ENCODE data around the gene SH3BP1. TPM values are rescaled to one million over a fixed set of nuclear protein-coding genes. Genes with fewer than 3 reads are reported as not detected.
A peak's percentile ranks its signal among the peaks of the same experiment; 100 is the strongest.

The SH3BP1 gene
- total and polyA plus RNA-seq, 4 experiments from 2014 or later = 17.6 to 89.2 (median 57.1) TPM

DNA sequence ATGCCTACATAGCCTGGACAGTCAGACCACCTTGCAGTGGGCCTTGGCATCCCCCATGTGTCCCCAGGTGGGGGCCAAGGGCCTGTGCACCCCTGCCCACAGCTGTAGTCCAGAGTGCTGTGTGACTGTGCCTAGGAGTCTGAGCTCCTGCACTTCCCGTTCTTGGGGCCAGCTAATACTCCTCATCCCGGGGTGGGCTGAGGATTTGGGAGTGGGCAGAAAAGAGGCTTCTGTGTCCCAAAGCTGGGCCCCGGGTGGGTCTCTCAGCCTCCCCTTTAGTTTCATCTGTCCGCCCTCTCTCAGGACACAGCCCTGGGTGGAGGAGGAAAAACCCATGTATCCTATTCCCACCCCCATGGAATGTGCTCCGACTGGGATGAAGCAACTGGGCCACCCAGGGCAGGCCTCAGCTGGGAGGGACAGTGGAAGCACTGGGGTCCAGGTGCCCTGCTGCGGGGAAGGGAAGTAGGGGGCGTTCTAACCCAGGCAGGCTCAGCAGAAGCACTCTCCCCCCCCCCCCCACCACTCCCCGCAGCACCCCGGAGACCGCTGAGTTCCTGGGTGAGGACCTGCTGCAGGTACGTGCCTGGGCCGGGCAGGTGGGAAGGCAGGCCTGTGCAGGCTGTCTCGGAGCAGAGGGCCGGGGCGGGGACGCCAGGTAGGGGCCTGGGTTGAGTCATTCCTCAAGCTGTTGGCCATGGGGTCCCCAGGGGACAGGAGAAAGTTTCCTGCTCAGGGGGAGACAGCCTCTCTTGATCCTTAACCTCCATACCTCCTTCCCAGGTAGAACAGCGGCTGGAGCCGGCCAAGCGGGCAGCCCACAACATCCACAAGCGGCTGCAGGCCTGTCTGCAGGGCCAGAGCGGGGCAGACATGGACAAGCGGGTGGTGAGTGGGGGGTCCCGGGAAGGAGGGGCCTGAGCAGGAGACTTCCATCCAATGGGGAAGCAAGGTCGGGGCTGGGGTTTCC, 1.4 kb downstream of the SH3BP1 start:
- Mint-ChIP-seq H3K27ac (peak overlapping the region; percentile 86 to 97 (median 91)), H3K27me3 (no peaks in the 10 kb centered on the region), H3K36me3 (peaks cover 16 to 46% of the 10 kb centered on the region in 2 donors), H3K9me3 (no peaks in the 10 kb centered on the region), H3K4me3 (peak overlapping the region; percentile 90 to 100 (median 94)), H3K4me1 (peaks cover 35 to 74% (median 54%) of the 10 kb centered on the region in 4 donors)
- H3K36me3 ChIP-seq (ENCODE audit: insufficient read depth, low read length) = peaks cover 41% of the 10 kb centered on the region
- H3K27me3 ChIP-seq (ENCODE audit: insufficient read depth, low read length) = no peaks in the 10 kb centered on the region
- no peaks in the 10 kb centered on the region for H3K9me3 ChIP-seq (ENCODE audit: control insufficient read depth in 1 of 2, low read length in 2 of 2)
- peak overlapping the region; percentile 75 to 84 for H3K4me3 ChIP-seq (ENCODE audit: low read length in 2 of 2)
- peak overlapping the region; percentile 64 for H3K27ac ChIP-seq (ENCODE audit: low read depth, low read length)
- POLR2A ChIA-PET (ENCODE audit: partially characterized antibody) = interaction anchor here (0.8 to 12.1 kb wide), 10 partner anchors 9 to 49 kb away, joined by 3 to 247 read pairs (median 8); partner anchors contain the start of genes GGA1, LGALS1 and PDXP
- CTCF ChIA-PET (ENCODE audit: partially characterized antibody) = interaction anchor here (7.3 to 20.3 kb wide), 4 partner anchors 14 to 39 kb away, joined by 114 to 558 read pairs (median 357); partner anchors contain the start of genes GGA1, LGALS1, NOL12 and PDXP
- intact Hi-C loops (cut with micrococcal nuclease) = no loop called here
- H3K4me1 ChIP-seq (ENCODE audit: insufficient read depth, low read length) = peaks cover 69% of the 10 kb centered on the region
- DNase-seq = peak in 2 of 5 donors; percentile 24 to 50

- ChIA-PET POLR2A (ENCODE audit: partially characterized antibody) (interaction anchor here (1.0 to 12.1 kb wide), 7 partner anchors 9 to 32 kb away, joined by 3 to 247 read pairs (median 94); partner anchors contain the start of genes GGA1, LGALS1 and PDXP), CTCF (ENCODE audit: partially characterized antibody) (interaction anchor here (0.9 to 20.3 kb wide), 6 partner anchors 9 to 50 kb away, joined by 3 to 558 read pairs (median 168); partner anchors contain the start of genes GGA1, LGALS1, NOL12 and PDXP)
- peaks cover 30 to 67% (median 48%) of the 10 kb centered on the region in 4 donors for H3K4me1 Mint-ChIP-seq
- Histone ChIP-seq H3K27ac (ENCODE audit: low read depth, low read length) (peak overlapping the region; percentile 64), H3K27me3 (ENCODE audit: insufficient read depth, low read length) (no peaks in the 10 kb centered on the region), H3K4me1 (ENCODE audit: insufficient read depth, low read length) (peaks cover 62% of the 10 kb centered on the region), H3K9me3 (ENCODE audit: control insufficient read depth in 1 of 2, low read length in 2 of 2) (no peaks in the 10 kb centered on the region), H3K36me3 (ENCODE audit: insufficient read depth, low read length) (peaks cover 47% of the 10 kb centered on the region), H3K4me3 (ENCODE audit: low read length in 2 of 2) (peak overlapping the region; percentile 3 to 75)
- no peaks in the 10 kb centered on the region for H3K9me3 Mint-ChIP-seq
- intact Hi-C loops (cut with micrococcal nuclease) = no loop called here
- peak overlapping the region; percentile 29 to 91 (median 61) for H3K27ac Mint-ChIP-seq
- H3K4me3 Mint-ChIP-seq = peak overlapping the region; percentile 48 to 100 (median 90)
- DNase-seq = no peak
- H3K36me3 Mint-ChIP-seq = peaks cover 16 to 48% of the 10 kb centered on the region in 2 donors
- H3K27me3 Mint-ChIP-seq = no peaks in the 10 kb centered on the region
Measured at GRCh38 chr22:37641561-37641949, 2.1 kb downstream of the SH3BP1 start.

DNA sequence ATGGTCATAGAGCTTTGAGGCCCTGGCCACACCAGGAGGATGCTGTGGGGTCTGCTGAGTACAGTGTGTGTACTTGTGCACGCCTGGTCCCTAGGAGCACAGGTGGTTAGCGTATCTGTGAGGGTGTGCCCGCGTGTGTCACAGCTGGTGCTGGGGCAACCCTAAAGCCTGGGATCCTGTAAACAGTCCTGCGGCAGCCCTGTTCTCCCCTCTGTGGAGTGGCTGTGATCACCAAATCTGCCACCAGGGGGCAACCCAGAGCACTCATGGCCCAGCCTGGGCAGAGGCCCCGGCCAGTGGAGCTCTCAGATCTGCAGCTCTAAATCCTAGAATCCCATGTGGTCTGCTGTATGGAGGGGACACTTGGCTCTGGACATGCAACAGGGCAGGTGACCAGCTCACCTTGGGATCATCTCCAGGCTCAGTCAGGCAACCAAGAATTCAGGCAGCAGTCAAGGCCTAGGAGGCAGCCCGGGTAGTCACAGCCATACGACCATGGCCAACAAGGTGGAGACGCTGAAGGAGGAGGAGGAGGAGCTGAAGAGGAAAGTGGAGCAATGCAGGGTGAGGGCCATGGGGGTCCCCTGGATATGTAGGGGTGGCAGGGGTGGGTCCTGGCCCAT, 3.9 kb downstream of the SH3BP1 start:
- H3K27me3 Mint-ChIP-seq = no peaks in the 10 kb centered on the region
- H3K36me3 Mint-ChIP-seq = peaks cover 22 to 53% of the 10 kb centered on the region in 2 donors
- H3K4me1 Mint-ChIP-seq = peaks cover 16 to 49% (median 32%) of the 10 kb centered on the region in 4 donors

GRCh38 chr22:37647317-37647716, 7.8 kb downstream of the SH3BP1 start:
- peaks cover 16% of the 10 kb centered on the region for H3K4me1 ChIP-seq (ENCODE audit: insufficient read depth, low read length)
- H3K4me3 Mint-ChIP-seq = no peak overlapping the region
- intact Hi-C loops (cut with micrococcal nuclease) = no loop called here
- no peak overlapping the region for H3K4me3 ChIP-seq (ENCODE audit: low read length in 2 of 2)
- H3K27ac ChIP-seq (ENCODE audit: low read depth, low read length) = no peak overlapping the region
- H3K27me3 Mint-ChIP-seq = no peaks in the 10 kb centered on the region
- ChIA-PET POLR2A (ENCODE audit: partially characterized antibody) (interaction anchor here (0.8 to 4.5 kb wide), 4 partner anchors 12 to 40 kb away, joined by 3 to 27 read pairs (median 3); partner anchors contain the start of genes LGALS1 and PDXP), CTCF (ENCODE audit: partially characterized antibody) (interaction anchor here (0.9 to 20.3 kb wide), 4 partner anchors 11 to 34 kb away, joined by 4 to 493 read pairs (median 112); partner anchors contain the start of gene PDXP)
- H3K9me3 Mint-ChIP-seq = no peaks in the 10 kb centered on the region
- no peak overlapping the region for H3K27ac Mint-ChIP-seq
- peaks cover 33 to 55% of the 10 kb centered on the region in 2 donors for H3K36me3 Mint-ChIP-seq
- peaks cover 91% of the 10 kb centered on the region for H3K36me3 ChIP-seq (ENCODE audit: insufficient read depth, low read length)
- no peaks in the 10 kb centered on the region for H3K9me3 ChIP-seq (ENCODE audit: control insufficient read depth in 1 of 2, low read length in 2 of 2)
- H3K27me3 ChIP-seq (ENCODE audit: insufficient read depth, low read length) = no peaks in the 10 kb centered on the region
- peaks cover 7 to 26% (median 15%) of the 10 kb centered on the region in 4 donors for H3K4me1 Mint-ChIP-seq
- peak in 1 of 5 donors; percentile 29 for DNase-seq

More for the DNA sequence above, 3.9 kb downstream of the SH3BP1 start:
- no peak overlapping the region for H3K4me3 ChIP-seq (ENCODE audit: low read length in 2 of 2)
- Mint-ChIP-seq H3K27ac (peak overlapping the region; percentile 68 to 91 (median 88)), H3K4me3 (peak overlapping the region; percentile 15 to 82 (median 58)), H3K9me3 (no peaks in the 10 kb centered on the region)
- ChIA-PET CTCF (ENCODE audit: partially characterized antibody) (interaction anchor here (0.9 to 20.3 kb wide), 9 partner anchors 16 to 253 kb away, joined by 3 to 558 read pairs (median 12); partner anchors contain the start of genes GGA1, LGALS1, NOL12 and PDXP), POLR2A (ENCODE audit: partially characterized antibody) (interaction anchor here (0.6 to 12.1 kb wide), 13 partner anchors 14 to 1056 kb away, joined by 3 to 247 read pairs (median 7); partner anchors contain the start of genes GGA1, LGALS1, NOL12 and PDXP)
- peaks cover 44% of the 10 kb centered on the region for H3K4me1 ChIP-seq (ENCODE audit: insufficient read depth, low read length)
- no peaks in the 10 kb centered on the region for H3K9me3 ChIP-seq (ENCODE audit: control insufficient read depth in 1 of 2, low read length in 2 of 2)
- intact Hi-C loops (cut with micrococcal nuclease) = loop anchor here (1.0 kb wide), 3 partner anchors 20 to 38 kb away; no protein-coding TSS in a partner anchor
- no peaks in the 10 kb centered on the region for H3K27me3 ChIP-seq (ENCODE audit: insufficient read depth, low read length)
- H3K27ac ChIP-seq (ENCODE audit: low read depth, low read length) = peak overlapping the region; percentile 45
- DNase-seq = peak; percentile 75 to 84 (median 80)
- peaks cover 62% of the 10 kb centered on the region for H3K36me3 ChIP-seq (ENCODE audit: insufficient read depth, low read length)

GRCh38 chr22:37647928-37648327, 8.5 kb downstream of the SH3BP1 start:
- peaks cover 7 to 20% (median 11%) of the 10 kb centered on the region in 4 donors for H3K4me1 Mint-ChIP-seq
- peaks cover 33 to 54% of the 10 kb centered on the region in 2 donors for H3K36me3 Mint-ChIP-seq
- Histone ChIP-seq H3K27me3 (ENCODE audit: insufficient read depth, low read length) (no peaks in the 10 kb centered on the region), H3K4me1 (ENCODE audit: insufficient read depth, low read length) (peaks cover 10% of the 10 kb centered on the region), H3K27ac (ENCODE audit: low read depth, low read length) (no peak overlapping the region), H3K4me3 (ENCODE audit: low read length in 2 of 2) (no peak overlapping the region), H3K36me3 (ENCODE audit: insufficient read depth, low read length) (peaks cover 88% of the 10 kb centered on the region), H3K9me3 (ENCODE audit: control insufficient read depth in 1 of 2, low read length in 2 of 2) (no peaks in the 10 kb centered on the region)
- H3K4me3 Mint-ChIP-seq = no peak overlapping the region
- POLR2A ChIA-PET (ENCODE audit: partially characterized antibody) = interaction anchor here (0.8 to 4.5 kb wide), 5 partner anchors 12 to 39 kb away, joined by 3 to 27 read pairs (median 3); partner anchors contain the start of genes LGALS1 and PDXP
- no peaks in the 10 kb centered on the region for H3K9me3 Mint-ChIP-seq
- CTCF ChIA-PET (ENCODE audit: partially characterized antibody) = interaction anchor here (0.9 to 20.3 kb wide), 4 partner anchors 10 to 35 kb away, joined by 4 to 493 read pairs (median 4); partner anchors contain the start of gene PDXP
- DNase-seq = no peak
- no peaks in the 10 kb centered on the region for H3K27me3 Mint-ChIP-seq
- intact Hi-C loops (cut with micrococcal nuclease) = no loop called here
- H3K27ac Mint-ChIP-seq = peak overlapping the region in 1 of 7 donors; percentile 25

DNA sequence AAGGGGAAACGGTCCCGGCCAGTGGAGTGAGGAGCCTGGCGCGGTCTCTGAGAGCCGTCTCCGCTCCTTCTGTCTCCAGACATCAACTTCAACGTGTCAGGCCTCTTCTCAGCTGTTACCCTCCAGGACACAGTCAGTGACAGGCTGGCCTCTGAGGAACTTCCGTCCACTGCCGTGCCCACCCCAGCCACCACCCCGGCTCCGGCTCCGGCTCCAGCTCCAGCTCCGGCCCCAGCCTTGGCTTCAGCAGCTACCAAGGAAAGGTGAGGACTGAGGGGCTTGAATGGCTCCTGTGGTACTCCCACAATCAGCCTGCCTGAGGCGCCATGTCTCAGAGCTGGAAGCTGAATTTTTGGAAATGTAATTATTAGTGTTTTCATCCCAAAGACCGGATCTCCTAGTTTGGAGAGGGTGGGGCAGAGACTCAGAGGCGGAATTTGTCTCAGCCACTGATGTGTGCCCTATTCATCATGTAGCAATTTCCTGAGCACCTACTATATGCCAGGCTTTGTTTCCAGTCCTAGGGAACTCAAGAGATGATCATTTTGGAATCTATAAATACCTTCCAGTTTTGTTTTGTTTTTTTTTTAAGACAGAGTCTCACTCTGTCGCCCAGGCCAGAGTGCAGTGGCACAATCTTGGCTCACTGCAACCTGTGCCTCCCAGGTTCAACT, 11.1 kb downstream of the SH3BP1 start:
- Histone ChIP-seq H3K9me3 (ENCODE audit: control insufficient read depth in 1 of 2, low read length in 2 of 2) (no peaks in the 10 kb centered on the region), H3K4me1 (ENCODE audit: insufficient read depth, low read length) (no peaks in the 10 kb centered on the region), H3K27ac (ENCODE audit: low read depth, low read length) (no peak overlapping the region), H3K4me3 (ENCODE audit: low read length in 2 of 2) (no peak overlapping the region), H3K36me3 (ENCODE audit: insufficient read depth, low read length) (peaks cover 75% of the 10 kb centered on the region), H3K27me3 (ENCODE audit: insufficient read depth, low read length) (no peaks in the 10 kb centered on the region)
- ChIA-PET POLR2A (ENCODE audit: partially characterized antibody) (interaction anchor here (0.6 to 4.5 kb wide), 6 partner anchors 9 to 34 kb away, joined by 3 to 27 read pairs (median 3); partner anchors contain the start of genes PDXP and SH3BP1), CTCF (ENCODE audit: partially characterized antibody) (interaction anchor here (0.7 kb wide), 1 partner anchor 9 kb away, joined by 3 read pairs; no protein-coding TSS in a partner anchor)
- peak overlapping the region in 1 of 7 donors; percentile 25 for H3K27ac Mint-ChIP-seq
- intact Hi-C loops (cut with micrococcal nuclease) = no loop called here
- no peak for DNase-seq
- no peaks in the 10 kb centered on the region for H3K27me3 Mint-ChIP-seq
- no peak overlapping the region for H3K4me3 Mint-ChIP-seq
- peaks cover 0 to 2% (median 0%) of the 10 kb centered on the region in 4 donors for H3K4me1 Mint-ChIP-seq
- no peaks in the 10 kb centered on the region for H3K9me3 Mint-ChIP-seq
- H3K36me3 Mint-ChIP-seq = peaks cover 24 to 47% of the 10 kb centered on the region in 2 donors

Measured in CD4-positive, alpha-beta memory T cell (primary cell).